SH-SY5Y (cell line): ENCODE measurements around the gene THAP3.

Experiments used
- GATA2 ChIP-seq: IDR thresholded peaks from 2 replicates; pipeline ENCODE4 v1.6.1; 2011; ENCODE audit warnings: mild to moderate bottlenecking, low read depth, low read length
- GATA3 ChIP-seq: IDR thresholded peaks from 2 replicates; pipeline ENCODE4 v1.6.1; 2011; ENCODE audit warnings: low read depth, mild to moderate bottlenecking, low read length, moderate library complexity

DNA sequence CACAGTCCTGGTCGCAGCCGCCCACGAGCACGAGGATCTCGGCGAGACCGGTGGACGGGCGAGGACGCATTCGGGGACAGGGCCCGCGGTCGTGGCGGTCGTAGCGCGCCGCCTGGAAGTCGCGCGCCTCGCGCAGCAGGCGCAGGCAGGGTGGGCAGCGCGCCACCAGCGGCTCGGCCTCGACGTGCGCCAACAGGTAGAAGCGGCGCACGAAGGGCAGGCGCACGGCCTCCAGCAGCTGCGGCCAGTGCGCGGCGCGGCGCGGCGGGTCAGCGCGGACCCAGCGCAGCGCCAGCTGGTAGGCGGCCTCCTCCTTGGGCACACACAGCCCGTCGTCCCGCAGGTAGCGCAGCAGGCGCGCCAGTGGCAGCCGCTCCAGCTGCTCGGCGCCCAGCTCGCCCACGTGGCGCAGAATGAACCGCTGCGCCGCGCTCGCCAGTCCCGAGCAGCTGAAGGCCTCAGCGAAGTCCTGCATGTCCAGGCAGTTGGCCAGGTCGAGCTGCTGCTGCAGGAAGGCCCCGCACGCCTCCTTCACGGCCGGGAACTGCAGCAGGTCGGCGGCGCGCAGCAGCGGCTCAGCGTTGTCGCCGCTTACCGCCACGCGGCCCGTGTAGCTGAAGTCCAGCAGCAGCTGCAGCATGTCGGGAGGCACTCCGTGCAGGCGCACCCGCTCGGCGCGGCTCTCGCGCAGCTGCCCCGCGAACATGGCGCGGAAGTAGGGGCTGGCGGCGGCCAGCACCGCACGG, 22.6 kb upstream of the THAP3 start:
- no peak for TF ChIP-seq GATA3
- no peak for TF ChIP-seq GATA2
